ENCODE data around the gene POLR1D. TPM values are rescaled to one million over a fixed set of nuclear protein-coding genes. Genes with fewer than 3 reads are reported as not detected.

Gene POLR1D
- total and polyA plus RNA-seq, 8 donors: 98.7 to 161 (median 139) TPM

DNA sequence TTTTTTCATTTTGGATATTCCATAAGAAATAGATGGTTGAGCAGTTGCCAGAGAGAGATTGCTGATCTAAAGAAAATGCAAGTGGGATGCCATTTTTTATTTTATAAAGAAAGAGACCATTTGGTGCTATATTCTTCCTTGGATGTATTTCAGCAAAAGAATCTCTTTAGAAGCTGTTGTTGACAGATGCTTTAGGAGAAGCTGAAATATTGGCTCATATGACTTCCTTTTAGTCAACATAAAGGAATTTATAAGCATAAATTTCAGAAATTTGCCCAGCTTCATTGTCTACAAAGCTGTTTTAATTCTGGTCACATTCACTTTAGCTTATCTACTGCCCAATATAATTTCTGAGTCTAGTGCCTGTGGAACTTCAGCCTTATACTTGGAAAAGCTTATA is 36.9 kb downstream of the POLR1D start:
- Histone ChIP-seq H3K36me3 (no peaks in the 10 kb centered on the region), H3K27me3 (no peaks in the 10 kb centered on the region), H3K9me3 (no peaks in the 10 kb centered on the region), H3K4me1 (peaks cover 0 to 45% (median 12%) of the 10 kb centered on the region in 3 donors), H3K4me3 (no peak overlapping the region), H3K27ac (peak overlapping the region in 2 of 4 donors; percentile 46 to 59)
- intact Hi-C loops (cut with DNase I): no loop called here
- no peak for ATAC-seq
- DNase-seq: no peak
- no peak for FAIRE-seq
- TF ChIP-seq, protein P1, sequence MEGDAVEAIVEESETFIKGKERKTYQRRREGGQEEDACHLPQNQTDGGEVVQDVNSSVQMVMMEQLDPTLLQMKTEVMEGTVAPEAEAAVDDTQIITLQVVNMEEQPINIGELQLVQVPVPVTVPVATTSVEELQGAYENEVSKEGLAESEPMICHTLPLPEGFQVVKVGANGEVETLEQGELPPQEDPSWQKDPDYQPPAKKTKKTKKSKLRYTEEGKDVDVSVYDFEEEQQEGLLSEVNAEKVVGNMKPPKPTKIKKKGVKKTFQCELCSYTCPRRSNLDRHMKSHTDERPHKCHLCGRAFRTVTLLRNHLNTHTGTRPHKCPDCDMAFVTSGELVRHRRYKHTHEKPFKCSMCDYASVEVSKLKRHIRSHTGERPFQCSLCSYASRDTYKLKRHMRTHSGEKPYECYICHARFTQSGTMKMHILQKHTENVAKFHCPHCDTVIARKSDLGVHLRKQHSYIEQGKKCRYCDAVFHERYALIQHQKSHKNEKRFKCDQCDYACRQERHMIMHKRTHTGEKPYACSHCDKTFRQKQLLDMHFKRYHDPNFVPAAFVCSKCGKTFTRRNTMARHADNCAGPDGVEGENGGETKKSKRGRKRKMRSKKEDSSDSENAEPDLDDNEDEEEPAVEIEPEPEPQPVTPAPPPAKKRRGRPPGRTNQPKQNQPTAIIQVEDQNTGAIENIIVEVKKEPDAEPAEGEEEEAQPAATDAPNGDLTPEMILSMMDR (IDR thresholded peaks at IDR 0.05): no peak

DNA sequence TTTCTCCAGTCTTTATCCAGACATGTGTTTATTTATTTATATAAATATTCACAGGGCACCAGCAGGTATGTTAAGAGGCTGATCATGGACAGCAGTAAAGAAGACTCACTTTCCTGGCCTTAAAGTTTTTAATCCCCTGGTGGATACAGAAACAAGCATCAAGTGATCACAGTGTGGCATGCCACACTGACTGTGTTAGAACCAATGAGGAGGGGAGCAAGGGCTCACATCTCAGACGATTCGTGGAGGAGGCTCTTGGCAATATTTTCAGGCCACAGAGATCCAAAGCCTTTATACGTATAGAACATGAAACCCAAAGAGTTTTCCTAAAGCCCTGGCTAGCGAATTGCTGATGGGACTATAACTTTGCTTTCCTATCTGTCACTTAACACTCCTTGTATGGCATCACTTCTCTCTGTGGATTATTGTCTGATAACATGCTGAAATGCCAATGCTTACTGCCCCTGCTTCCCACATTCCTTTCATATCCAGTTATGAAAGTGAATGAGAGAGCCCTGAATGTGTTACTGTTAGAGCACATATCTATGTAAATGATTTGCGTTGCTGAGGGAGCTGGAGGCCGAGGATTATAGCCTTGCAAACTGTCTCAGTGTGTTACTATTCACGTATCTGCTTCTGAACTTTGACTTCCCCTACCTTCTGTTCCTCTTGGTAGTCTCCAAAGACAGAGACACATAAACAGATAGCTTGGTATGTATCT is 37.6 kb downstream of the POLR1D start:
- no peaks in the 10 kb centered on the region for H3K27me3 ChIP-seq
- H3K27ac ChIP-seq: peak overlapping the region in 2 of 4 donors; percentile 46 to 59
- DNase-seq (no peak), FAIRE-seq (no peak), ATAC-seq (peak in 3 of 4 donors; percentile 21 to 58 (median 50))
- H3K4me3 ChIP-seq: no peak overlapping the region
- intact Hi-C loops (cut with DNase I): no loop called here
- TF ChIP-seq, protein P1 (IDR thresholded peaks at IDR 0.05): no peak
- no peaks in the 10 kb centered on the region for H3K9me3 ChIP-seq
- 49 to 50% methylated on average over 7 of the region's 7 CpGs for WGBS, 2 donors
- no peaks in the 10 kb centered on the region for H3K36me3 ChIP-seq
- peaks cover 0 to 41% (median 12%) of the 10 kb centered on the region in 3 donors for H3K4me1 ChIP-seq

DNA sequence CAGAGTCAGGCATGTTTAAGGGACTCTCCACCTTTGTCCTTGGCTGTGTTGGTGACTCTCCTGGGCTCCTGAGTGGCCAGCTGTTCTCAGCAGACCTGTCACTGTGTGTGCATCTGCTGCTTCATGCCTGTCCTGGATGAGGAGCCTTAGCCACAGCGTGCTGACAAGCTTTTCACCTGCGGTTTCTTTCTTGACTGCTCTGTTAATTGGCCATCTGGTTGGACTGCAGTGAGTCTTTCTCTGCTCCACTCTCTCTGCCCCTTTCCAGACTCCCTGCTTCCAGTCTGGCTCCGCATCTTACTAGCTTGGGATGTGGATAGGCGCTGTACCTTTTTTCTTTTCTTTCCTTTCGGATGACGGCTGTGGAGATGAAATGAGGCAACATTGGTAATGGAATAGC is 38.8 kb downstream of the POLR1D start:
- FAIRE-seq (no peak), ATAC-seq (no peak), DNase-seq (no peak)
- H3K4me3 ChIP-seq: no peak overlapping the region
- no peaks in the 10 kb centered on the region for H3K36me3 ChIP-seq
- no peaks in the 10 kb centered on the region for H3K9me3 ChIP-seq
- 93% methylated on average over 6 of the region's 6 CpGs for WGBS, 2 donors
- peak overlapping the region in 2 of 4 donors; percentile 57 for H3K27ac ChIP-seq
- H3K4me1 ChIP-seq: peaks cover 0 to 36% (median 8%) of the 10 kb centered on the region in 3 donors
- intact Hi-C loops (cut with DNase I): no loop called here
- H3K27me3 ChIP-seq: no peaks in the 10 kb centered on the region
- TF ChIP-seq, protein P1 (IDR thresholded peaks at IDR 0.05): no peak

DNA sequence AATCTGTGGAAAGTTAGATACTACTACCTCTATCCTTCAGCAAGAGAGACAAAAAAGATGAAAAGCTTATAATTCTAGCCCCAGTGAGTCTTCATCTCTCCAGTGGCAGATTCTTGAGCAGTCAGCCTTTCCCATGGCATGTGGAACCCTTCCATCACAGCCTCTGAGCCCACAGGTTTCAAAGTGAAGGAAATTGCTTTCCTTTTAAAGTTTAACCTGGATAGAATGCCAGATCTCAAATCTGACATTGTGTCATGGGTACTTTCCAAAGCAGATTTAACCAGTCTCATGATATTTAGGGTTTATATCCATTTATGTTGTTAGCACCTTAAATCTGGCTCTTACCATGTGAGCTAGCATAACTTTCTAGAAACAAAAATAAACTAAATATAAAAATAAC is 39.3 kb downstream of the POLR1D start:
- no peaks in the 10 kb centered on the region for H3K27me3 ChIP-seq
- H3K4me1 ChIP-seq: peaks cover 0 to 36% (median 8%) of the 10 kb centered on the region in 3 donors
- intact Hi-C loops (cut with DNase I): no loop called here
- no peaks in the 10 kb centered on the region for H3K9me3 ChIP-seq
- H3K36me3 ChIP-seq: no peaks in the 10 kb centered on the region
- TF ChIP-seq, protein P1 (IDR thresholded peaks at IDR 0.05): no peak
- H3K27ac ChIP-seq: peak overlapping the region in 2 of 4 donors; percentile 57
- no peak overlapping the region for H3K4me3 ChIP-seq
- ATAC-seq (peak in 3 of 4 donors; percentile 40 to 72 (median 57)), DNase-seq (no peak), FAIRE-seq (no peak)
